Motor neuron (in vitro differentiated cells): ENCODE data around the gene TIMM17B. TPM values are rescaled to one million over a fixed set of nuclear protein-coding genes. Genes with fewer than 3 reads are reported as not detected.
A peak's percentile ranks its signal among the peaks of the same experiment; 100 is the strongest.

Source experiments
- ATAC-seq, 8 experiments: fragments of 200-7000 bp; cut with Tn5 transposase; replicated peaks in 6 of 8; 2 replicates each; pipeline ENCODE4 v1.8.0; 2021; ENCODE audit warnings: mild to moderate bottlenecking in 8 of 8, moderate library complexity in 8 of 8
- H3K27ac ChIP-seq, 2 donors: fragments of 250-450 bp; sonication (Bioruptor Pico); 2 replicates each; pipeline ENCODE4 v1.9.0; 2021; ENCODE audit warnings: antibody characterized with exemption in 2 of 2, mild to moderate bottlenecking in 2 of 2, moderate library complexity in 1 of 2
- H3K4me1 ChIP-seq, 2 donors: fragments of 250-450 bp; sonication (Bioruptor Pico); replicated peaks in 1 of 2; 2 replicates each; pipeline ENCODE4 v1.6.1; 2021; ENCODE audit warnings: antibody characterized with exemption in 2 of 2, mild to moderate bottlenecking in 2 of 2, moderate library complexity in 1 of 2
- H3K4me3 ChIP-seq, 5 donors: fragments of 250-450 bp; sonication (Bioruptor Pico); 2 replicates each; pipeline ENCODE4 v1.9.0; 2021; ENCODE audit warnings: antibody characterized with exemption in 5 of 5, mild to moderate bottlenecking in 5 of 5, moderate library complexity in 4 of 5
- WGBS, 10 experiments: fragments of 450-650 bp; shearing (Covaris generic); methylation state at CpG; one replicate each; pipeline ENCODE4 v1.0.0; 2022; 5-methylcytosine and 5-hydroxymethylcytosine counted together
- in situ Hi-C, 9 experiments: fragments of 400-800 bp; cut with MboI; loops; one replicate each; pipeline ENCODE4 v1.15.0; 2021; ENCODE audit warnings: low sequenced_read_pairs in 9 of 9, low pct_unique_long_range_greater_than_20kb in 2 of 9; ENCODE audit not compliant: unreplicated experiment in 9 of 9
- total RNA-seq, 8 experiments: library from RNA; unstranded; fragments of 300-600 nt; gene quantifications; 2 replicates each; pipeline versions ENCODE4 v1.2.3 to v1.2.4, GENCODE V29; 2022

TIMM17B gene
- 100 to 1,000 TPM in 1 of 8 experiments, 10 to 100 TPM in 7; 40.6 to 102 (median 72.9) TPM for total RNA-seq

DNA sequence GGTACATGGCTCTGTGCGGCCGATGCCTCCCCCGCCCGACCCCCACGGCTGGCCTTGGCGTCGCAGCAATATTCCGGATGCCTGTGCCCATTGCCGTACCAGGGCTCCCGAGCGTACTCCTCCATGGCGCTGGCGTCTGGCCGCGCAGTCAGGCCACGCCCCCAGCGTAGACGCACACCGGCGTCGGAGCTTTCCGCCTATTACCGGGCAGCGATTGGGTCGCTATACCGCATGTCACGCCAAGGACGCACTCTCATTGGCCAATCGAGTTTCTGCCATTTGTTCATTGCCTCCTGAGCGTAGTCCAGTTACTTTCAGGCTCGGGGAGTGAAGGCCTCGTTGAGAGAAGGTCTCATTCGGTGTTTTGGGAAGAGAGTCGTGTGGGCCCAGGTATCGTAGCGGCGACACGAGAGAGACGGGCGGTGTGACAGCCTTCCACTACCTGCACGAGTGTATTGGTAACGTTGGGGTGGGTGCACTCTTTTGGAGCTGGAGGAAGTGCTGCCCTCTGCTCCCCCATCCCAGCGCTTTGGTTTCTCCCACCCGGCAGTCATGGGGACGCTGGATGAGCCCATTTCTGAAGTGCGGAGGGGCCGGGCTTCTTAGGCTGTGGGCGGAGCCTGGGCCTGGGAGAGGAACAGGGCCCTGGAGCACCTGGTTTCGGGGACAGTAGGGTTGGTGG, at the start of gene TIMM17B, which contains the start of gene PQBP1:
Gene TIMM17B (minus strand): TSS at position 144 of the 682 bp plus-strand sequence. CDS start 19 bp downstream, at position 125.
Gene PQBP1 (plus strand): TSS at position 306 of the 682 bp plus-strand sequence. CDS start 580 bp downstream, outside the sequence.
- peak within 1 kb of the TSS; percentile 96 to 97 for H3K27ac ChIP-seq
- in situ Hi-C loops = no loop called here
- WGBS, 10 experiments = 18% methylated on average over 8 of the region's 49 CpGs; no CpG with 5 or more reads in 9 of the 10 experiments
- H3K4me3 ChIP-seq = peak within 1 kb of the TSS; percentile 70 to 89 (median 80)
- H3K4me1 ChIP-seq = peaks cover 3 to 14% of the 10 kb centered on the region in 2 donors
- ATAC-seq = peak; percentile 82 to 95 (median 93)

- in situ Hi-C loops = no loop called here
- Histone ChIP-seq H3K4me1 (peaks cover 0 to 2% of the 10 kb centered on the region in 2 donors), H3K27ac (no peak overlapping the region), H3K4me3 (no peak overlapping the region)
- peak; percentile 43 to 80 (median 70) for ATAC-seq
- 20 to 22% (median 21%) methylated on average over 1 to 3 of the region's 8 CpGs; no CpG with 5 or more reads in 7 of the 10 experiments for WGBS, 10 experiments
Measured at GRCh38 chrX:48945517-48946348, 48.2 kb upstream of the TIMM17B start.

DNA sequence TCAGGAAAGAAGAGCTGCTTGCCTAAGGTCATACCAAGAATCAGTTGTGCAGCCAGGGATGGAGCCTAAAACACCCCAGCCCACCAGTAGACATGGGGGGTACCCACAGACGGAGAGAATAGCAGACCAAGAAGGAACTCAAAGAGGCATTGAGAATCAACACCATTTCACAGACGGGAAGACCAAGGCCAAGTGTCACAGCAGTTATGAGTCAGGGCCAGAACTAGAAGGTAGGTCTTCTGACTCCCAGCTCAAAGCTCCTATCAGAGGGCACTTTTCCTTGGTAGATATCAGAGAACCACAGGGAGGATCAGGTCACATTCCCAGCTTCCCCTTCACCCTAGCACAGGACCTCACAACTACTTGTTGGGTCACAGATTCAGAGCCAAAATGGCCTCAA, 45.3 kb upstream of the TIMM17B start:
- in situ Hi-C loops = no loop called here
- H3K4me1 ChIP-seq = peaks cover 0 to 2% of the 10 kb centered on the region in 2 donors
- no peak overlapping the region for H3K4me3 ChIP-seq
- WGBS, 10 experiments = 10 to 53% methylated on average over 2 of the region's 2 CpGs; no CpG with 5 or more reads in 8 of the 10 experiments
- H3K27ac ChIP-seq = no peak overlapping the region
- ATAC-seq = no peak

DNA sequence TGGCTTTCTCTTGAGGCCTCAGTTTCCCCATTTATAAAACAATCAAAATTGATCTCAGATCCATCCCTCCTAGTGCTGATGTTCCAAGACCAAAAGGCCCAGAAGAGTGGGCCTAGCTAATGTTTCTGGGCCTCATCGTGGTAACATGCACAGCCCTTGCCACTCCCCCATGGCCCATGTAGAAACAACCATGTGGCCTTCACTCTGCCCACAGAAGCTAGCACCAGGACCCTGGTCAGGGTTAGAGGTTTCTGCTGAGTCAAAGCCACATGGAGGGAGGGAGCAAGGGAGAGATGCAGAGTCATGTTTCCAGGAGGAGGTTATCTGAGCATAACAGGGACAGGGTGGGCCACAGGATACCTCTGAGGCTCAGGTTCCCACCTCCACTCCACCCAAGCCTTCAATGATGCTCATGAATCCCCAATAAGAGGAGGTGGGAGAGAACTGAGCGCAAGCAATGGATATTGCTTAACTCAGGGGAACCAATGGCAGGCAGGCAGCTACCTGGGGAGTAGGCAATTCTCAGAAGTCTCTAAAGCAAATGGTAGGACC, 42.9 kb upstream of the TIMM17B start:
- no peaks in the 10 kb centered on the region for H3K4me1 ChIP-seq
- no peak overlapping the region for H3K27ac ChIP-seq
- 60 to 100% (median 71%) methylated on average over 1 of the region's 2 CpGs; no CpG with 5 or more reads in 7 of the 10 experiments for WGBS, 10 experiments
- in situ Hi-C loops = no loop called here
- H3K4me3 ChIP-seq = no peak overlapping the region
- no peak for ATAC-seq

GRCh38 chrX:48939524-48940228, 42.1 kb upstream of the TIMM17B start:
- no peak overlapping the region for H3K27ac ChIP-seq
- WGBS, 10 experiments = 20 to 70% methylated on average over 1 to 2 of the region's 3 CpGs; no CpG with 5 or more reads in 8 of the 10 experiments
- ATAC-seq = no peak
- in situ Hi-C loops = no loop called here
- no peak overlapping the region for H3K4me3 ChIP-seq
- no peaks in the 10 kb centered on the region for H3K4me1 ChIP-seq

GRCh38 chrX:48938721-48939425, 41.3 kb upstream of the TIMM17B start:
- no CpG with 5 or more reads among the region's 1 CpG for WGBS, 10 experiments

GRCh38 chrX:48937054-48937907, 39.7 kb upstream of the TIMM17B start:
- Histone ChIP-seq H3K27ac (no peak overlapping the region), H3K4me1 (no peaks in the 10 kb centered on the region), H3K4me3 (no peak overlapping the region)
- in situ Hi-C loops = no loop called here
- WGBS, 10 experiments = 10 to 67% (median 25%) methylated on average over 1 to 4 of the region's 9 CpGs; no CpG with 5 or more reads in 7 of the 10 experiments
- peak in 3 of 8 experiments; percentile 56 to 84 (median 59) for ATAC-seq

More at GRCh38 chrX:48938721-48939425, 41.3 kb upstream of the TIMM17B start:
- no peak for ATAC-seq
- Histone ChIP-seq H3K27ac (no peak overlapping the region), H3K4me3 (no peak overlapping the region), H3K4me1 (no peaks in the 10 kb centered on the region)
- in situ Hi-C loops = no loop called here

DNA sequence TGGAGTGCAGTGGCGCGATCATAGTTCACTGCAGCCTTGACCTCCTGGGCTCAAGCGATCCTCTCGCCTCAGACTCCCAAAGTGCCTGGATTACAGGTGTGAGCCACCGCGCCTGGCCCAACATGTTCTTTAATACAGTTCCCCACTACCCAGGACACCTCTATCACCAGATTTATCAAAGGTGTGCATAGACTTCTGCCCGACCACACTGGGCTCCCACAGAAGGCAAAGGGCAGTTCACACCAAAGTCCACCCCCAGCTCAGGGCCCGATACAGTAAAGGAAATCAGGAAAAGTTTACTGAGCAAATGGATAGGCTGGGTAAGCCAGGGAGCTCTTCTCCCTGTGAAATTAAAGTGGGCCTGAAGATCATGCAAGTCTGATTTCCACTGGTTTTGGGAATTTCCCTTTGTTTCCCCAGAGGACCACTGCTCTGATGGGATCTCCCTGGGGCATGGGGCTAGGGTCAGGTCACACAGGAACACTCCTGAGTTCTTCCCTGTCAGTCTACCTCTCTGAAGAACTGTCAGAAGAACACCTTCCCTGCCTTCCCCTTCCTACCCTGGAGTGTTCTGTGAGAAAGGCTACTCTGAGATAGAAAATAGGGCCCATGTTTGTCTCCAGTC, 39.0 kb upstream of the TIMM17B start:
- WGBS, 10 experiments = 69% methylated on average over 2 of the region's 8 CpGs; no CpG with 5 or more reads in 9 of the 10 experiments
- no peak overlapping the region for H3K27ac ChIP-seq
- H3K4me3 ChIP-seq = no peak overlapping the region
- H3K4me1 ChIP-seq = no peaks in the 10 kb centered on the region
- in situ Hi-C loops = no loop called here
- ATAC-seq = no peak

DNA sequence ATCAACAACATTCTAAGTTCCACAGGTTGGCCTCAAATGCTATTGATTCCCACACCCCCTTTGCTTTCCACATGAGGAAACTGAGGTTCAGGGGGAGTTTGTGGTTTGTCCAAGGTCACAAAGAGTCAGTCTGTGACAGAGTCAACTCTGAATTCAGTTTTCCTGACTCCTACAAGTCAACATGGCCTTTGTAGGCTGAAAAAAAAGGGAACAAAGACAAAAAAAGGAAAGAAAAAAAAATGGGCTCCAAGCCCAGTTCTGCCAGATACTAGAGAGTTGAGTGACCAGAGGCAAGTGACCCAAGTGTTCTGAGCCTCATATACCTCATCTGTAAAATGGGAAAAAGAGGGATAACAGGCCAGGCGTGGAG, 37.7 kb upstream of the TIMM17B start:
- H3K4me1 ChIP-seq = no peaks in the 10 kb centered on the region
- in situ Hi-C loops = no loop called here
- no peak overlapping the region for H3K27ac ChIP-seq
- H3K4me3 ChIP-seq = no peak overlapping the region
- WGBS, 10 experiments = 20% methylated on average over 1 of the region's 1 CpG; no CpG with 5 or more reads in 9 of the 10 experiments
- ATAC-seq = no peak

GRCh38 chrX:48934581-48935300, 37.2 kb upstream of the TIMM17B start:
- 43 to 60% methylated on average over 3 to 6 of the region's 7 CpGs; no CpG with 5 or more reads in 8 of the 10 experiments for WGBS, 10 experiments
- Histone ChIP-seq H3K4me3 (no peak overlapping the region), H3K27ac (no peak overlapping the region), H3K4me1 (no peaks in the 10 kb centered on the region)
- in situ Hi-C loops = no loop called here
- ATAC-seq = no peak

GRCh38 chrX:48933757-48934156, 36.2 kb upstream of the TIMM17B start:
- H3K27ac ChIP-seq = no peak overlapping the region
- no peak for ATAC-seq
- 29 to 100% (median 83%) methylated on average over 1 to 2 of the region's 2 CpGs; no CpG with 5 or more reads in 6 of the 10 experiments for WGBS, 10 experiments
- H3K4me1 ChIP-seq = no peaks in the 10 kb centered on the region
- in situ Hi-C loops = no loop called here
- H3K4me3 ChIP-seq = no peak overlapping the region
